Left renal pelvis (tissue), 4 donors: ENCODE data around the gene ATF3. TPM values are rescaled to one million over a fixed set of nuclear protein-coding genes. Genes with fewer than 3 reads are reported as not detected.

Source experiments
- DNase-seq, 4 donors: peaks; one replicate each; pipeline ENCODE4 v3.0.0-alpha.2; 2013; ENCODE audit warnings: low read depth in 4 of 4, low spot score in 3 of 4
- polyA plus RNA-seq, 4 donors: library from polyadenylated mRNA; unstranded; fragments of 120-200 nt; gene quantifications; one replicate each; pipeline ENCODE4 v1.2.1, GENCODE V29; 2013; ENCODE audit not compliant: insufficient read length in 4 of 4

ATF3 gene
- polyA plus RNA-seq, 4 donors, result 7.3 to 77.3 (median 14.3) TPM

- no peak for DNase-seq
These were observed 22.1 kb upstream of the ATF3 start for GRCh38 chr1:212586206-212587015.

- DNase-seq, result no peak
These were observed 21.3 kb upstream of the ATF3 start for GRCh38 chr1:212587016-212587887.

- no peak for DNase-seq
These were observed 20.6 kb upstream of the ATF3 start for GRCh38 chr1:212587888-212588510.

- no peak for DNase-seq
These were observed 19.1 kb upstream of the ATF3 start for GRCh38 chr1:212589446-212589845.

GRCh38 chr1:212591922-212592321, 16.6 kb upstream of the ATF3 start:
- no peak for DNase-seq

- no peak for DNase-seq
These were observed 14.7 kb upstream of the ATF3 start for GRCh38 chr1:212593821-212594251.

GRCh38 chr1:212594640-212595039, 13.9 kb upstream of the ATF3 start:
- no peak for DNase-seq

- no peak for DNase-seq
These were observed 13.3 kb upstream of the ATF3 start for GRCh38 chr1:212595229-212595628.

GRCh38 chr1:212595787-212596714, 12.5 kb upstream of the ATF3 start:
- DNase-seq, result no peak

GRCh38 chr1:212596798-212597197, 11.8 kb upstream of the ATF3 start:
- no peak for DNase-seq

GRCh38 chr1:212597487-212597886, 11.1 kb upstream of the ATF3 start:
- no peak for DNase-seq

- DNase-seq, result no peak
These were observed 8.3 kb upstream of the ATF3 start for GRCh38 chr1:212600071-212600915.

GRCh38 chr1:212600980-212601379, 7.6 kb upstream of the ATF3 start:
- no peak for DNase-seq

- no peak for DNase-seq
These were observed 7.0 kb upstream of the ATF3 start for GRCh38 chr1:212601524-212601923.

GRCh38 chr1:212605441-212606394, 2.8 kb upstream of the ATF3 start:
- no peak for DNase-seq

- DNase-seq, result no peak
These were observed 2.0 kb upstream of the ATF3 start for GRCh38 chr1:212606395-212607205.

- DNase-seq, result no peak
These were observed 1.2 kb upstream of the ATF3 start for GRCh38 chr1:212607206-212607912.
